Activated CD4-positive, CD25-positive, alpha-beta regulatory T cell treated with anti-CD3 and anti-CD28 coated beads, Interleukin-2, amount 50 U/mL, for 72 hours (primary cell): ENCODE data around the gene SGPL1.

Experiments used
- DNase-seq: peaks from one replicate; pipeline ENCODE4 v3.0.0; 2021

SGPL1 gene

GRCh38 chr10:70812814-70813213, 2.9 kb upstream of the SGPL1 start:
- no peak for DNase-seq

GRCh38 chr10:70814126-70814525, 1.6 kb upstream of the SGPL1 start:
- no peak for DNase-seq

GRCh38 chr10:70816220-70816894, 609 bp downstream of the SGPL1 start:
- peak; percentile 48 for DNase-seq

- no peak for DNase-seq
Measured at GRCh38 chr10:70820976-70821750, 5.4 kb downstream of the SGPL1 start.

GRCh38 chr10:70822076-70822820, 6.5 kb downstream of the SGPL1 start:
- no peak for DNase-seq

GRCh38 chr10:70827086-70827757, 11.5 kb downstream of the SGPL1 start:
- DNase-seq: no peak

GRCh38 chr10:70828923-70829322, 13.2 kb downstream of the SGPL1 start:
- no peak for DNase-seq

GRCh38 chr10:70829543-70829942, 13.8 kb downstream of the SGPL1 start:
- DNase-seq: no peak

- no peak for DNase-seq
Measured at GRCh38 chr10:70830164-70830563, 14.4 kb downstream of the SGPL1 start.

GRCh38 chr10:70832221-70832620, 16.5 kb downstream of the SGPL1 start:
- DNase-seq: no peak

GRCh38 chr10:70832852-70833528, 17.2 kb downstream of the SGPL1 start:
- DNase-seq: no peak

GRCh38 chr10:70833601-70834000, 17.9 kb downstream of the SGPL1 start:
- no peak for DNase-seq

- no peak for DNase-seq
Measured at GRCh38 chr10:70834021-70834420, 18.3 kb downstream of the SGPL1 start.

- DNase-seq: no peak
Measured at GRCh38 chr10:70834441-70835151, 18.8 kb downstream of the SGPL1 start.

GRCh38 chr10:70836319-70836718, 20.6 kb downstream of the SGPL1 start:
- no peak for DNase-seq

GRCh38 chr10:70837660-70838059, 21.9 kb downstream of the SGPL1 start:
- no peak for DNase-seq

- DNase-seq: no peak
Measured at GRCh38 chr10:70838270-70838805, 22.6 kb downstream of the SGPL1 start.

GRCh38 chr10:70840836-70841235, 25.1 kb downstream of the SGPL1 start:
- DNase-seq: no peak

GRCh38 chr10:70843333-70843732, 27.6 kb downstream of the SGPL1 start:
- no peak for DNase-seq

GRCh38 chr10:70843776-70844489, 28.2 kb downstream of the SGPL1 start:
- DNase-seq: no peak

GRCh38 chr10:70845256-70845655, 29.5 kb downstream of the SGPL1 start:
- no peak for DNase-seq
